ENCODE data around the gene INSIG1. TPM values are rescaled to one million over a fixed set of nuclear protein-coding genes. Genes with fewer than 3 reads are reported as not detected.

INSIG1 gene
- polyA plus RNA-seq, 3 donors = 37.1 to 85.6 (median 39.6) TPM

- peaks cover 38% of the 10 kb centered on the region for H3K4me1 Mint-ChIP-seq
- no peaks in the 10 kb centered on the region for H3K36me3 ChIP-seq (replicated peaks in 1 of 2; ENCODE audit: control insufficient read depth in 1 of 2, insufficient read depth in 2 of 2, low read length in 2 of 2)
- TF ChIP-seq, protein P1, sequence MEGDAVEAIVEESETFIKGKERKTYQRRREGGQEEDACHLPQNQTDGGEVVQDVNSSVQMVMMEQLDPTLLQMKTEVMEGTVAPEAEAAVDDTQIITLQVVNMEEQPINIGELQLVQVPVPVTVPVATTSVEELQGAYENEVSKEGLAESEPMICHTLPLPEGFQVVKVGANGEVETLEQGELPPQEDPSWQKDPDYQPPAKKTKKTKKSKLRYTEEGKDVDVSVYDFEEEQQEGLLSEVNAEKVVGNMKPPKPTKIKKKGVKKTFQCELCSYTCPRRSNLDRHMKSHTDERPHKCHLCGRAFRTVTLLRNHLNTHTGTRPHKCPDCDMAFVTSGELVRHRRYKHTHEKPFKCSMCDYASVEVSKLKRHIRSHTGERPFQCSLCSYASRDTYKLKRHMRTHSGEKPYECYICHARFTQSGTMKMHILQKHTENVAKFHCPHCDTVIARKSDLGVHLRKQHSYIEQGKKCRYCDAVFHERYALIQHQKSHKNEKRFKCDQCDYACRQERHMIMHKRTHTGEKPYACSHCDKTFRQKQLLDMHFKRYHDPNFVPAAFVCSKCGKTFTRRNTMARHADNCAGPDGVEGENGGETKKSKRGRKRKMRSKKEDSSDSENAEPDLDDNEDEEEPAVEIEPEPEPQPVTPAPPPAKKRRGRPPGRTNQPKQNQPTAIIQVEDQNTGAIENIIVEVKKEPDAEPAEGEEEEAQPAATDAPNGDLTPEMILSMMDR (IDR thresholded peaks at IDR 0.05) = no peak
- no peaks in the 10 kb centered on the region for H4K20me1 ChIP-seq (ENCODE audit: insufficient read depth, low read length)
- intact Hi-C loops (cut with micrococcal nuclease) = loop anchor here in 1 of 2 donors (5.0 kb wide), 2 partner anchors 63 to 148 kb away; no protein-coding TSS in a partner anchor
- H3K27me3 ChIP-seq (ENCODE audit: control insufficient read depth in 2 of 2, insufficient read depth in 2 of 2, low read length in 2 of 2) = peaks cover 0 to 2% of the 10 kb centered on the region in 2 donors
- WGBS (ENCODE audit: insufficient coverage) = 92% methylated on average over 11 of the region's 11 CpGs
- H3K36me3 Mint-ChIP-seq = no peaks in the 10 kb centered on the region
- H3K9me3 Mint-ChIP-seq = peaks cover 0 to 8% (median 2%) of the 10 kb centered on the region in 7 donors
- no peak overlapping the region for H3K27ac Mint-ChIP-seq
- no peak for DNase-seq
- H3K4me1 ChIP-seq (ENCODE audit: control insufficient read depth in 1 of 2, insufficient read depth in 2 of 2, low read length in 2 of 2) = peaks cover 37 to 44% of the 10 kb centered on the region in 2 donors
- H2AFZ ChIP-seq (ENCODE audit: insufficient read depth, low read depth, low read length, poor library complexity, severe bottlenecking) = no peak overlapping the region
- H3K9ac ChIP-seq (ENCODE audit: insufficient read depth, low read length, poor library complexity, severe bottlenecking) = no peak overlapping the region
- no peaks in the 10 kb centered on the region for H3K79me2 ChIP-seq (ENCODE audit: insufficient read depth, low read length)
- H3K27me3 Mint-ChIP-seq (ENCODE audit: low read depth in 3 of 3) = peaks cover 2 to 10% (median 8%) of the 10 kb centered on the region in 3 donors
- H3K4me3 Mint-ChIP-seq = no peak overlapping the region
- H3K4me3 ChIP-seq (replicated peaks in 1 of 3; ENCODE audit: low read depth in 2 of 3, low read length in 3 of 3) = no peak overlapping the region
- H3K27ac ChIP-seq (ENCODE audit: low read depth in 1 of 2, low read length in 2 of 2) = no peak overlapping the region
- no peaks in the 10 kb centered on the region for H3K9me3 ChIP-seq (replicated peaks in 1 of 2; ENCODE audit: control insufficient read depth in 1 of 2, insufficient read depth in 1 of 2, low read length in 2 of 2)
- H3K4me2 ChIP-seq (replicated peaks; ENCODE audit: extremely low read depth, low read length, poor library complexity, severe bottlenecking) = no peak overlapping the region
Observed at GRCh38 chr7:155355176-155355575, 57.5 kb downstream of the INSIG1 start.

- H3K9me3 ChIP-seq (replicated peaks in 1 of 2; ENCODE audit: control insufficient read depth in 1 of 2, insufficient read depth in 1 of 2, low read length in 2 of 2) = no peaks in the 10 kb centered on the region
- Mint-ChIP-seq H3K9me3 (peaks cover 0 to 8% (median 2%) of the 10 kb centered on the region in 7 donors), H3K36me3 (no peaks in the 10 kb centered on the region), H3K27me3 (ENCODE audit: low read depth in 3 of 3) (peaks cover 2 to 10% (median 8%) of the 10 kb centered on the region in 3 donors), H3K4me3 (no peak overlapping the region), H3K4me1 (peaks cover 43% of the 10 kb centered on the region), H3K27ac (peak overlapping the region in 1 of 7 donors; percentile 41)
- H4K20me1 ChIP-seq (ENCODE audit: insufficient read depth, low read length) = no peaks in the 10 kb centered on the region
- WGBS (ENCODE audit: insufficient coverage) = 93% methylated on average over 5 of the region's 8 CpGs
- no peak overlapping the region for H3K4me2 ChIP-seq (replicated peaks; ENCODE audit: extremely low read depth, low read length, poor library complexity, severe bottlenecking)
- DNase-seq = no peak
- H3K27ac ChIP-seq (ENCODE audit: low read depth in 1 of 2, low read length in 2 of 2) = no peak overlapping the region
- no peaks in the 10 kb centered on the region for H3K79me2 ChIP-seq (ENCODE audit: insufficient read depth, low read length)
- peaks cover 0 to 2% of the 10 kb centered on the region in 2 donors for H3K27me3 ChIP-seq (ENCODE audit: control insufficient read depth in 2 of 2, insufficient read depth in 2 of 2, low read length in 2 of 2)
- H3K4me3 ChIP-seq (replicated peaks in 1 of 3; ENCODE audit: low read depth in 2 of 3, low read length in 3 of 3) = no peak overlapping the region
- peaks cover 43 to 49% of the 10 kb centered on the region in 2 donors for H3K4me1 ChIP-seq (ENCODE audit: control insufficient read depth in 1 of 2, insufficient read depth in 2 of 2, low read length in 2 of 2)
- no peaks in the 10 kb centered on the region for H3K36me3 ChIP-seq (replicated peaks in 1 of 2; ENCODE audit: control insufficient read depth in 1 of 2, insufficient read depth in 2 of 2, low read length in 2 of 2)
- intact Hi-C loops (cut with micrococcal nuclease) = loop anchor here in 1 of 2 donors (5.0 kb wide), 2 partner anchors 63 to 148 kb away; no protein-coding TSS in a partner anchor
- TF ChIP-seq, protein P1 (IDR thresholded peaks at IDR 0.05) = no peak
- H3K9ac ChIP-seq (ENCODE audit: insufficient read depth, low read length, poor library complexity, severe bottlenecking) = no peak overlapping the region
- no peak overlapping the region for H2AFZ ChIP-seq (ENCODE audit: insufficient read depth, low read depth, low read length, poor library complexity, severe bottlenecking)
Observed at GRCh38 chr7:155355745-155356144, 58.1 kb downstream of the INSIG1 start.

All from CD14-positive monocyte (primary cell).